Measurements from ENCODE around the gene KLHL24. TPM values are rescaled to one million over a fixed set of nuclear protein-coding genes. Genes with fewer than 3 reads are reported as not detected.

Gene KLHL24
- total RNA-seq, 1 donor from 2014 or later, result 97.2 TPM

DNA sequence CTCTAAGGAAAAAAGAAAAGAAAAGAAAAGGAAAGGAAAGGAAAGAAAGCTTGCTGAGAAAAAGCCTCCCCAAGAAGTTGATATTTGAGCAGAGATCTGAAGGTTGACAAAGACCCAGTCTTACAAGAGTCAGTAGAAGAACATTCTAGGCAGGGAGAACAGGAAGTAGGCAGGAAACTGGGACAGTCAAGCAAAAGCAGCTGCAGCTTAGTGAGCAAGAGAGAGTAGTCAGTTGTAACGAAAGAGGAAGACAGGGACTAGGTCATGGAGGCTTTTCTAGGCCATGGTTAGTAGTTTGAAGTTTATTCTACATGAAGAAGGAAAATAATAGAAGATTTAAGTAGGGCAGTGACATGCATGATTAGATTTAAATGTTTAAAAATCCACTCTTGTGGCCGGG is 48.1 kb upstream of the KLHL24 start:
- Histone ChIP-seq H3K4me3 (no peak overlapping the region), H3K9me3 (ENCODE audit: low read depth) (no peaks in the 10 kb centered on the region), H3K4me1 (peaks cover 19% of the 10 kb centered on the region), H3K9ac (no peak overlapping the region), H3K4me2 (no peak overlapping the region), H3K27ac (no peak overlapping the region), H3K27me3 (no peaks in the 10 kb centered on the region), H3K79me2 (ENCODE audit: low read depth) (no peaks in the 10 kb centered on the region), H3K36me3 (no peaks in the 10 kb centered on the region), H2AFZ (replicated peaks) (no peak overlapping the region), H4K20me1 (ENCODE audit: low read depth) (no peaks in the 10 kb centered on the region), H3F3A (ENCODE audit: low read depth) (no peaks in the 10 kb centered on the region)
- Mint-ChIP-seq H3K4me3 (no peak overlapping the region), H3K36me3 (no peaks in the 10 kb centered on the region), H3K27ac (no peak overlapping the region), H3K9me3 (no peaks in the 10 kb centered on the region), H3K4me1 (peaks cover 22% of the 10 kb centered on the region), H3K27me3 (ENCODE audit: insufficient read depth, low read depth) (peaks cover 2% of the 10 kb centered on the region)
- no peak for DNase-seq (ENCODE audit: low spot score)
- TF ChIP-seq, protein P1, sequence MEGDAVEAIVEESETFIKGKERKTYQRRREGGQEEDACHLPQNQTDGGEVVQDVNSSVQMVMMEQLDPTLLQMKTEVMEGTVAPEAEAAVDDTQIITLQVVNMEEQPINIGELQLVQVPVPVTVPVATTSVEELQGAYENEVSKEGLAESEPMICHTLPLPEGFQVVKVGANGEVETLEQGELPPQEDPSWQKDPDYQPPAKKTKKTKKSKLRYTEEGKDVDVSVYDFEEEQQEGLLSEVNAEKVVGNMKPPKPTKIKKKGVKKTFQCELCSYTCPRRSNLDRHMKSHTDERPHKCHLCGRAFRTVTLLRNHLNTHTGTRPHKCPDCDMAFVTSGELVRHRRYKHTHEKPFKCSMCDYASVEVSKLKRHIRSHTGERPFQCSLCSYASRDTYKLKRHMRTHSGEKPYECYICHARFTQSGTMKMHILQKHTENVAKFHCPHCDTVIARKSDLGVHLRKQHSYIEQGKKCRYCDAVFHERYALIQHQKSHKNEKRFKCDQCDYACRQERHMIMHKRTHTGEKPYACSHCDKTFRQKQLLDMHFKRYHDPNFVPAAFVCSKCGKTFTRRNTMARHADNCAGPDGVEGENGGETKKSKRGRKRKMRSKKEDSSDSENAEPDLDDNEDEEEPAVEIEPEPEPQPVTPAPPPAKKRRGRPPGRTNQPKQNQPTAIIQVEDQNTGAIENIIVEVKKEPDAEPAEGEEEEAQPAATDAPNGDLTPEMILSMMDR (IDR thresholded peaks at IDR 0.05), result no peak
- no peak for TF ChIP-seq EZH2phosphoT487 (IDR thresholded peaks at IDR 0.05)
- no peak for TF ChIP-seq EZH2 (IDR thresholded peaks at IDR 0.05)

DNA sequence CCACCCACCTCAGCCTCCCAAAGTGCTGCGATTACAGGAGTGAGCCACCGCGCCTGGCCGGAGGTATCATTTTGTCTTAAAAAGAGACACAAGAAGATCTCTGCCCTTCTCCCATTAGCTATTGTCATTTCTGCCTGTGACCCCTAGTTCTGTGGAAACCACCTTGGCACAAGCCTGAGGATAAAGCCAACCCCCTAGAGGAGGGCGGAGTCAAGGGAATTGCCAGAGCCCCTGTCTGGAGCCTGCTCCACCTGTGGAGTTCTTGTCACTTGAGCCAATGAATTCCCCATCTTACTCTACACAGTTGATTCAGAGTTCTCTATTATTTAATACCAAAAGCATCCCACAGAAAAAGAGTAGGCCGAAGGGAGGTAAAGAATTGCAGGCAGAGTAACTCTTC is 45.0 kb upstream of the KLHL24 start:
- H3K4me1 Mint-ChIP-seq, result peaks cover 3% of the 10 kb centered on the region
- no peaks in the 10 kb centered on the region for H4K20me1 ChIP-seq (ENCODE audit: low read depth)
- no peak overlapping the region for H3K27ac Mint-ChIP-seq
- H3K9me3 Mint-ChIP-seq, result no peaks in the 10 kb centered on the region
- H3K27me3 Mint-ChIP-seq (ENCODE audit: insufficient read depth, low read depth), result peaks cover 2% of the 10 kb centered on the region
- H3K27me3 ChIP-seq, result no peaks in the 10 kb centered on the region
- DNase-seq (ENCODE audit: low spot score), result no peak
- H3K36me3 ChIP-seq, result no peaks in the 10 kb centered on the region
- H3K27ac ChIP-seq, result no peak overlapping the region
- H3K4me3 Mint-ChIP-seq, result no peak overlapping the region
- TF ChIP-seq, protein P1 (IDR thresholded peaks at IDR 0.05), result no peak
- TF ChIP-seq EZH2phosphoT487 (IDR thresholded peaks at IDR 0.05) (no peak), EZH2 (IDR thresholded peaks at IDR 0.05) (no peak)
- H3K9me3 ChIP-seq (ENCODE audit: low read depth), result no peaks in the 10 kb centered on the region
- no peaks in the 10 kb centered on the region for H3K79me2 ChIP-seq (ENCODE audit: low read depth)
- H3F3A ChIP-seq (ENCODE audit: low read depth), result no peaks in the 10 kb centered on the region
- H3K4me3 ChIP-seq, result no peak overlapping the region
- H3K9ac ChIP-seq, result no peak overlapping the region
- H3K4me1 ChIP-seq, result no peaks in the 10 kb centered on the region
- no peak overlapping the region for H3K4me2 ChIP-seq
- H3K36me3 Mint-ChIP-seq, result no peaks in the 10 kb centered on the region
- H2AFZ ChIP-seq (replicated peaks), result no peak overlapping the region

DNA sequence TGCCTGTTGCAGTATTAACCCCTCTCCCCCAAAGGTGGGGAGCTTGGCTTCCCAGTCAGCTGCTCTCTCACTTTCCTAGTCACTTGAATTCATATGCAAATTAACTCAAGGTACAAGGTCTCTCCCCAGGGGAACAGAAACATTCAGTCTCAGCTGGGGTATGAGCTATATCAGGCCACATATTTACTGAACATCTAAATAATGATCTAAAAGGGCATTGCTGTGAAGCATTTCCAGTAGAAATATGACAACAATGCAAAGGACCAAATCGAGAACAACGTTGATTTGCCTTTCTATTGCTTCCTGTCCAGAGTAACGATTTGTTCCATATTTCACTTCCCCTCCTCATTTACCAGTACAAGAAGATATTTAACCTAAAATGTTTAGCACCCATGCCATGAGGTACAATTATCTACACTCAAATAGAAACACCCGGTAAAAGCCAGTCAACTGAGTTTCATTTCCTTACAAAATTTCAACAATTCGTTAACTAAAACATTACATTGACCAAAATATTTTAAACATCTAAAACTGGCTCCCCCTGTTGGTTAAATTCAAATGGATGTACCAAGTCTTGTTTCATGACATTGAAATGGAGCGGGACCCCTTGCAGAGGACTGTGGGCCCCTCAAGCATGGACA is 43.4 kb upstream of the KLHL24 start:
- Histone ChIP-seq H3K79me2 (ENCODE audit: low read depth) (no peaks in the 10 kb centered on the region), H3K9ac (no peak overlapping the region), H3K27me3 (no peaks in the 10 kb centered on the region), H3K4me1 (no peaks in the 10 kb centered on the region), H3K27ac (no peak overlapping the region), H3K4me2 (no peak overlapping the region), H2AFZ (replicated peaks) (no peak overlapping the region), H3K4me3 (no peak overlapping the region), H3F3A (ENCODE audit: low read depth) (no peaks in the 10 kb centered on the region), H3K36me3 (no peaks in the 10 kb centered on the region), H3K9me3 (ENCODE audit: low read depth) (no peaks in the 10 kb centered on the region), H4K20me1 (ENCODE audit: low read depth) (no peaks in the 10 kb centered on the region)
- H3K27ac Mint-ChIP-seq, result no peak overlapping the region
- peaks cover 3% of the 10 kb centered on the region for H3K4me1 Mint-ChIP-seq
- peaks cover 4% of the 10 kb centered on the region for H3K27me3 Mint-ChIP-seq (ENCODE audit: insufficient read depth, low read depth)
- H3K4me3 Mint-ChIP-seq, result no peak overlapping the region
- H3K36me3 Mint-ChIP-seq, result no peaks in the 10 kb centered on the region
- no peak for TF ChIP-seq EZH2 (IDR thresholded peaks at IDR 0.05)
- TF ChIP-seq, protein P1 (IDR thresholded peaks at IDR 0.05), result peak; percentile 29
- no peak for DNase-seq (ENCODE audit: low spot score)
- peaks cover 9% of the 10 kb centered on the region for H3K9me3 Mint-ChIP-seq
